GM12878 (cell line): ENCODE results near the gene RPS5. TPM values are rescaled to one million over a fixed set of nuclear protein-coding genes. Genes with fewer than 3 reads are reported as not detected.

ENCODE experiments used
- ATAC-seq: fragments of 200-7000 bp; cut with Tn5 transposase; 3 replicates; pipeline ENCODE4 v1.9.1; 2020; ENCODE audit warnings: mild to moderate bottlenecking, moderate library complexity
- BruUV-seq: library from RNA; stranded (reverse); fragments of 400-500 nt; replicated peaks from 2 replicates; lab custom pipeline; 2021; lab: Mats Ljungman, UMichigan
- CTCF ChIA-PET: fragments of 300-600 bp; sonication (Branson Sonifier 250); formaldehyde crosslinking; extraction: SDS; loops from one replicate; lab custom pipeline; 2021; ENCODE audit warnings: inconsistent platforms; lab: Yijun Ruan, JAX
- POLR2A ChIA-PET: fragments of 350-600 bp; formaldehyde crosslinking; extraction: SDS; loops from one replicate; lab custom pipeline; 2021; ENCODE audit warnings: inconsistent platforms; lab: Charles Lee
- RAD21 ChIA-PET: fragments of 300-600 bp; sonication (Branson Sonifier 250); formaldehyde crosslinking; loops from one replicate; lab custom pipeline; 2023; ENCODE audit warnings: antibody characterized with exemption; ENCODE audit not compliant: unreplicated experiment; lab: Charles Lee
- SMC1A ChIA-PET: fragments of 300-600 bp; sonication (Branson Sonifier 250); formaldehyde crosslinking; loops from one replicate; lab custom pipeline; 2023; ENCODE audit not compliant: unreplicated experiment, uncharacterized antibody; lab: Charles Lee
- DNase-seq: peaks from one replicate; pipeline ENCODE4 v3.0.0-alpha.2; 2011; ENCODE audit warnings: low read depth, low spot score
- FAIRE-seq: peaks from 3 replicates; lab custom pipeline; 2011; peaks lifted over from hg19 to GRCh38; lab: Jason Lieb, UNC
- H2AFZ ChIP-seq: 2 replicates; pipeline ENCODE4 v1.6.0; 2011; ENCODE audit warnings: low read depth, low read length, control low read depth; ENCODE audit not compliant: control insufficient read depth
- H3K27ac ChIP-seq: 2 replicates; pipeline ENCODE4 v1.5.1; 2011; ENCODE audit warnings: control low read depth; ENCODE audit not compliant: control insufficient read depth, insufficient read depth
- H3K27me3 ChIP-seq, 2 experiments: replicated peaks in 1 of 2; 2 replicates each; pipeline versions ENCODE4 v1.6.0 to v1.6.1; 2011; ENCODE audit warnings: low read length in 1 of 2; ENCODE audit not compliant: control insufficient read depth in 2 of 2, insufficient read depth in 2 of 2
- H3K36me3 ChIP-seq, 2 experiments: 2 replicates each; pipeline ENCODE4 v1.5.1; 2011; ENCODE audit warnings: low read length in 1 of 2; ENCODE audit not compliant: control insufficient read depth in 2 of 2, insufficient read depth in 2 of 2
- H3K4me1 ChIP-seq: 2 replicates; pipeline ENCODE4 v1.6.1; 2011; ENCODE audit warnings: mild to moderate bottlenecking, low read length, moderate library complexity, mixed read lengths; ENCODE audit not compliant: control insufficient read depth, insufficient read depth
- H3K4me2 ChIP-seq: 2 replicates; pipeline ENCODE4 v1.6.0; 2011; ENCODE audit warnings: control low read depth; ENCODE audit not compliant: control insufficient read depth, insufficient read depth
- H3K4me3 ChIP-seq: fragments of 200-600 bp; sonication (generic); 2 replicates; pipeline ENCODE4 v1.5.1; 2016
- H3K79me2 ChIP-seq: 2 replicates; pipeline ENCODE4 v1.6.0; 2011; ENCODE audit warnings: low read length; ENCODE audit not compliant: control insufficient read depth, insufficient read depth
- H3K9ac ChIP-seq: 2 replicates; pipeline ENCODE4 v1.8.0; 2011; ENCODE audit warnings: low read length, control low read depth, mixed read lengths; ENCODE audit not compliant: control insufficient read depth, insufficient read depth
- H3K9me3 ChIP-seq: replicated peaks from 3 replicates; pipeline ENCODE4 v1.5.1; 2011; ENCODE audit warnings: mild to moderate bottlenecking, low read length; ENCODE audit not compliant: control insufficient read depth, insufficient read depth
- H4K20me1 ChIP-seq: 2 replicates; pipeline ENCODE4 v1.6.0; 2011; ENCODE audit not compliant: control insufficient read depth, insufficient read depth
- NR2F1 ChIP-seq: fragments of 450-650 bp; conservative IDR thresholded peaks from 2 replicates; pipeline ENCODE4 v1.6.1; 2017; ENCODE audit warnings: mild to moderate bottlenecking
- TCF3 ChIP-seq: IDR thresholded peaks from 2 replicates; pipeline ENCODE4 v1.6.1; 2012; ENCODE audit warnings: low read depth, mild to moderate bottlenecking, low read length, borderline replicate concordance; ENCODE audit not compliant: insufficient read depth
- ZNF24 ChIP-seq: fragments of 450-650 bp; IDR thresholded peaks from 2 replicates; pipeline ENCODE4 v1.6.1; 2017; ENCODE audit warnings: antibody characterized with exemption, mild to moderate bottlenecking
- WGBS: methylation state at CpG from one replicate; pipeline ENCODE4 v1.1.6; 2016; ENCODE audit warnings: low lambda C conversion rate; ENCODE audit not compliant: insufficient replicate concordance, insufficient coverage; ENCODE audit errors: missing lambda C conversion rate; 5-methylcytosine and 5-hydroxymethylcytosine counted together
- in situ Hi-C: fragments of 300-500 bp; cut with MboI; formaldehyde crosslinking; loops from 9 replicates; pipeline ENCODE4 v1.14.3; 2018; ENCODE audit warnings: mixed read lengths
- intact Hi-C: fragments of 100-400 bp; cut with micrococcal nuclease; formaldehyde crosslinking; loops from one replicate; pipeline ENCODE4 v1.14.2; 2022; ENCODE audit not compliant: unreplicated experiment
- polyA plus RNA-seq, 11 experiments: library from polyadenylated mRNA; depleted of rRNA in 4 of 11; unstranded in 6 of 11; stranded (reverse) in 5 of 11; fragments of >200 nt; fragmentation: Nextera tagmentation in 4 of 11; fragmentation: Illumina TruSeq in 1 of 11; extraction: Ambion mirVana in 4 of 11; extraction: Trizol in 1 of 11; gene quantifications; 1 replicate in 1 of 11; 2 replicates in 10 of 11; pipeline versions ENCODE4 v1.2.1 to v1.2.3, GENCODE V29; 2011 to 2016; ENCODE audit warnings: inconsistent platforms in 2 of 11, missing spikeins in 2 of 11, low read depth in 1 of 11
- total RNA-seq, 4 experiments: library from RNA; depleted of rRNA in 3 of 4; stranded (reverse); fragments of >200 nt in 3 of 4; fragmentation: Illumina TruSeq in 1 of 4; extraction: Trizol in 1 of 4; gene quantifications; 2 replicates each; pipeline versions ENCODE4 v1.2.1 to v1.2.3, GENCODE V29; 2013 to 2021
- TF ChIP-seq, protein P1 (sequence below): fragments of 450-650 bp; IDR thresholded peaks from 2 replicates; pipeline ENCODE4 v1.6.1; 2016; ENCODE audit warnings: mild to moderate bottlenecking
- TF ChIP-seq, protein P2 (sequence below): IDR thresholded peaks from 2 replicates; pipeline ENCODE4 v1.6.1; 2011; ENCODE audit warnings: borderline replicate concordance, low read depth, mild to moderate bottlenecking, moderate library complexity, mixed read lengths, low read length; ENCODE audit not compliant: insufficient read depth; ENCODE audit errors: extremely low read length
- TF ChIP-seq, protein P3 (sequence below): fragments of 450-650 bp; IDR thresholded peaks from 2 replicates; pipeline ENCODE4 v1.6.1; 2017; ENCODE audit warnings: mild to moderate bottlenecking, low read depth, inconsistent platforms; ENCODE audit not compliant: poor library complexity, severe bottlenecking
- TF ChIP-seq, protein P4 (sequence below): fragments of 150-350 bp; IDR thresholded peaks from 2 replicates; pipeline ENCODE4 v1.6.1; 2014; ENCODE audit warnings: mild to moderate bottlenecking, low read depth, low read length
- TF ChIP-seq, protein P5 (sequence below), 3 experiments: IDR thresholded peaks in 2 of 3; conservative IDR thresholded peaks in 1 of 3; 2 replicates each; pipeline ENCODE4 v1.5.1; 2011; ENCODE audit warnings: low read depth in 3 of 3, low read length in 3 of 3, mild to moderate bottlenecking in 3 of 3, control low read depth in 2 of 3, moderate library complexity in 2 of 3, inconsistent platforms in 1 of 3, mixed read lengths in 1 of 3; ENCODE audit not compliant: control insufficient read depth in 2 of 3, insufficient read depth in 1 of 3; ENCODE audit errors: extremely low read depth in 1 of 3

Gene RPS5
- total and polyA plus RNA-seq, 10 of the 15 experiments (the other 5 are each of a cell fraction or from before 2014, with no cell fraction given): 1,284 to 3,652 (median 1,922) TPM

DNA sequence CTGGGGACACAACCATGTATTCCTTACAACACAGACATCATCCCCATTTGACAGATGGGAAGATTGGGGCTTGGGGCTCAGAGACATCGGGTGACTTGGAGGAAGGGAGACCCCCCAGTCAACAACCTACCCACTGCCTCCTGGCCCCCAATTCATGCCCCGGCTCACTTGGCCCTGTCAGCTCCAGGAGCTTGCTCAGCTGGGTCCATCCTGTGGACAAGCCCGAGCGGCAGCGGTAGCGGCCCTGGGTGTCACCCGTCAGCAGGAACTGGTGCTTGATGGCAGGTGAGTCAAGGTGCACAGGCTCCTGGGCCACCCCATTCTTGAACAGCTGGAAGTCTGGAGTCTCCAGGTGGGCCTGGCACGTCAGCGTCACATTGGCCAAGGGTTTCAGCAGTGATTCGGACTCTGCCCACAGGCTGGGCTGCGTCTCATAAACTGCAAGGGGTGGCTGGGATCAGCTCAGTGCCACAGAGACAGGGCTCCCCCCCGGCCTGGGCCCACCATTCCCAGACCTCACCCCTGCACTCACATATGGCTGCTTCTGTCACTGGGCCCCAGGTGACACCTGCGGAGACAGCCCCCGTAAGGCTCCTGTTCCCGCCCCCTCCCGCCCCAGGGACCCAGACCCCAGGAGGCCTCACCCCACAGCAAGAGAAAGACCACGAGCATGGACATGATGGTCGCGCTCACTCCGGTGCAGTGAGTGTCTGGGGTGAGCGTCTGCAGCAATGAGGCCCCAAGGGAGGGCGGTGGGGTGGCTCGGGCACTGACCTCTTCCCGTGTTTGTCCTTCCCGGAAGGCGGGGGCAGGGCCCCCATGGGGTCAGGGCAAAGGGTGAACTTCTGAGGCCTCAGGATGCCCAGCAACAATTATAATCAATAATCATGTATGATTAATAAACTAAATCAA is 34.1 kb upstream of the RPS5 start, which contains the start of gene A1BG:
TSS of gene A1BG (minus strand) at position 733 of the 912 bp plus-strand sequence. CDS start at position 678, 55 bp downstream.
- H2AFZ ChIP-seq: no peak within 1 kb of the TSS
- H3K4me1 ChIP-seq: peaks cover 3% of the 10 kb centered on the region
- intact Hi-C loops (no loop called here), in situ Hi-C loops (no loop called here)
- H4K20me1 ChIP-seq: no peaks in the 10 kb centered on the region
- peaks cover 2% of the 10 kb centered on the region; the same call in 1 of the 3 replicates for H3K9me3 ChIP-seq
- H3K4me2 ChIP-seq: no peak within 1 kb of the TSS
- RAD21 ChIA-PET: no interaction called here
- no TSS peak for BruUV-seq
- ATAC-seq: no peak
- no peaks in the 10 kb centered on the region for H3K36me3 ChIP-seq
- SMC1A ChIA-PET: interaction anchor here (0.5 kb wide), 1 partner anchor 70 kb away, joined by 3 read pairs; no protein-coding TSS in a partner anchor
- WGBS: 83% methylated on average over 25 of the region's 26 CpGs
- CTCF ChIA-PET: no interaction called here
- no peak within 1 kb of the TSS for H3K4me3 ChIP-seq
- no peak within 1 kb of the TSS for H3K27ac ChIP-seq
- FAIRE-seq: no peak
- DNase-seq: no peak
- H3K27me3 ChIP-seq: no peaks in the 10 kb centered on the region
- POLR2A ChIA-PET: no interaction called here
- no peaks in the 10 kb centered on the region for H3K79me2 ChIP-seq
- no peak within 1 kb of the TSS for H3K9ac ChIP-seq
- TF ChIP-seq, protein P1, sequence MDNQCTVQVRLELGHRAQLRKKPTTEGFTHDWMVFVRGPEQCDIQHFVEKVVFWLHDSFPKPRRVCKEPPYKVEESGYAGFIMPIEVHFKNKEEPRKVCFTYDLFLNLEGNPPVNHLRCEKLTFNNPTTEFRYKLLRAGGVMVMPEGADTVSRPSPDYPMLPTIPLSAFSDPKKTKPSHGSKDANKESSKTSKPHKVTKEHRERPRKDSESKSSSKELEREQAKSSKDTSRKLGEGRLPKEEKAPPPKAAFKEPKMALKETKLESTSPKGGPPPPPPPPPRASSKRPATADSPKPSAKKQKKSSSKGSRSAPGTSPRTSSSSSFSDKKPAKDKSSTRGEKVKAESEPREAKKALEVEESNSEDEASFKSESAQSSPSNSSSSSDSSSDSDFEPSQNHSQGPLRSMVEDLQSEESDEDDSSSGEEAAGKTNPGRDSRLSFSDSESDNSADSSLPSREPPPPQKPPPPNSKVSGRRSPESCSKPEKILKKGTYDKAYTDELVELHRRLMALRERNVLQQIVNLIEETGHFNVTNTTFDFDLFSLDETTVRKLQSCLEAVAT: no peak
- TF ChIP-seq TCF3 (no peak), ZNF24 (no peak), NR2F1 (no peak)
- TF ChIP-seq, protein P2, sequence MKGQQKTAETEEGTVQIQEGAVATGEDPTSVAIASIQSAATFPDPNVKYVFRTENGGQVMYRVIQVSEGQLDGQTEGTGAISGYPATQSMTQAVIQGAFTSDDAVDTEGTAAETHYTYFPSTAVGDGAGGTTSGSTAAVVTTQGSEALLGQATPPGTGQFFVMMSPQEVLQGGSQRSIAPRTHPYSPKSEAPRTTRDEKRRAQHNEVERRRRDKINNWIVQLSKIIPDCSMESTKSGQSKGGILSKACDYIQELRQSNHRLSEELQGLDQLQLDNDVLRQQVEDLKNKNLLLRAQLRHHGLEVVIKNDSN: no peak
- TF ChIP-seq, protein P3, sequence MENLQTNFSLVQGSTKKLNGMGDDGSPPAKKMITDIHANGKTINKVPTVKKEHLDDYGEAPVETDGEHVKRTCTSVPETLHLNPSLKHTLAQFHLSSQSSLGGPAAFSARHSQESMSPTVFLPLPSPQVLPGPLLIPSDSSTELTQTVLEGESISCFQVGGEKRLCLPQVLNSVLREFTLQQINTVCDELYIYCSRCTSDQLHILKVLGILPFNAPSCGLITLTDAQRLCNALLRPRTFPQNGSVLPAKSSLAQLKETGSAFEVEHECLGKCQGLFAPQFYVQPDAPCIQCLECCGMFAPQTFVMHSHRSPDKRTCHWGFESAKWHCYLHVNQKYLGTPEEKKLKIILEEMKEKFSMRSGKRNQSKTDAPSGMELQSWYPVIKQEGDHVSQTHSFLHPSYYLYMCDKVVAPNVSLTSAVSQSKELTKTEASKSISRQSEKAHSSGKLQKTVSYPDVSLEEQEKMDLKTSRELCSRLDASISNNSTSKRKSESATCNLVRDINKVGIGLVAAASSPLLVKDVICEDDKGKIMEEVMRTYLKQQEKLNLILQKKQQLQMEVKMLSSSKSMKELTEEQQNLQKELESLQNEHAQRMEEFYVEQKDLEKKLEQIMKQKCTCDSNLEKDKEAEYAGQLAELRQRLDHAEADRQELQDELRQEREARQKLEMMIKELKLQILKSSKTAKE: no peak
- TF ChIP-seq, protein P4, sequence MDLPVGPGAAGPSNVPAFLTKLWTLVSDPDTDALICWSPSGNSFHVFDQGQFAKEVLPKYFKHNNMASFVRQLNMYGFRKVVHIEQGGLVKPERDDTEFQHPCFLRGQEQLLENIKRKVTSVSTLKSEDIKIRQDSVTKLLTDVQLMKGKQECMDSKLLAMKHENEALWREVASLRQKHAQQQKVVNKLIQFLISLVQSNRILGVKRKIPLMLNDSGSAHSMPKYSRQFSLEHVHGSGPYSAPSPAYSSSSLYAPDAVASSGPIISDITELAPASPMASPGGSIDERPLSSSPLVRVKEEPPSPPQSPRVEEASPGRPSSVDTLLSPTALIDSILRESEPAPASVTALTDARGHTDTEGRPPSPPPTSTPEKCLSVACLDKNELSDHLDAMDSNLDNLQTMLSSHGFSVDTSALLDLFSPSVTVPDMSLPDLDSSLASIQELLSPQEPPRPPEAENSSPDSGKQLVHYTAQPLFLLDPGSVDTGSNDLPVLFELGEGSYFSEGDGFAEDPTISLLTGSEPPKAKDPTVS: no peak
- TF ChIP-seq, protein P5, sequence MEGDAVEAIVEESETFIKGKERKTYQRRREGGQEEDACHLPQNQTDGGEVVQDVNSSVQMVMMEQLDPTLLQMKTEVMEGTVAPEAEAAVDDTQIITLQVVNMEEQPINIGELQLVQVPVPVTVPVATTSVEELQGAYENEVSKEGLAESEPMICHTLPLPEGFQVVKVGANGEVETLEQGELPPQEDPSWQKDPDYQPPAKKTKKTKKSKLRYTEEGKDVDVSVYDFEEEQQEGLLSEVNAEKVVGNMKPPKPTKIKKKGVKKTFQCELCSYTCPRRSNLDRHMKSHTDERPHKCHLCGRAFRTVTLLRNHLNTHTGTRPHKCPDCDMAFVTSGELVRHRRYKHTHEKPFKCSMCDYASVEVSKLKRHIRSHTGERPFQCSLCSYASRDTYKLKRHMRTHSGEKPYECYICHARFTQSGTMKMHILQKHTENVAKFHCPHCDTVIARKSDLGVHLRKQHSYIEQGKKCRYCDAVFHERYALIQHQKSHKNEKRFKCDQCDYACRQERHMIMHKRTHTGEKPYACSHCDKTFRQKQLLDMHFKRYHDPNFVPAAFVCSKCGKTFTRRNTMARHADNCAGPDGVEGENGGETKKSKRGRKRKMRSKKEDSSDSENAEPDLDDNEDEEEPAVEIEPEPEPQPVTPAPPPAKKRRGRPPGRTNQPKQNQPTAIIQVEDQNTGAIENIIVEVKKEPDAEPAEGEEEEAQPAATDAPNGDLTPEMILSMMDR (IDR thresholded peaks at IDR 0.05 in 2 of 3, conservative IDR thresholded peaks at IDR 0.05 in 1 of 3; ENCODE audit: control insufficient read depth in 2 of 3, extremely low read depth in 1 of 3, insufficient read depth in 1 of 3, low read depth in 3 of 3, low read length in 3 of 3): no peak
